Uterus (tissue), 4 donors: ENCODE data around the gene HMGB3. TPM values are rescaled to one million over a fixed set of nuclear protein-coding genes. Genes with fewer than 3 reads are reported as not detected.

Experiments
- DNase-seq, 2 donors: peaks; one replicate each; pipeline ENCODE4 v3.0.0-alpha.2; 2019 to 2020
- H3K27ac ChIP-seq, 2 donors: fragments of 200-600 bp; sonication (generic); 1 replicate in 1 of 2; 2 replicates in 1 of 2; pipeline ENCODE4 v1.5.1; 2016 to 2018
- H3K27me3 ChIP-seq, 2 donors: fragments of 200-600 bp; sonication (generic); one replicate each; pipeline ENCODE4 v1.5.1; 2018 to 2019; ENCODE audit warnings: control low read depth in 1 of 2
- H3K36me3 ChIP-seq, 2 donors: fragments of 200-600 bp; sonication (generic); one replicate each; pipeline ENCODE4 v1.5.1; 2019; ENCODE audit warnings: control low read depth in 1 of 2
- H3K4me1 ChIP-seq, 2 donors: fragments of 200-600 bp; sonication (generic); one replicate each; pipeline ENCODE4 v1.5.1; 2018 to 2019; ENCODE audit warnings: control low read depth in 1 of 2
- H3K4me3 ChIP-seq, 2 donors: fragments of 200-600 bp; sonication (generic); 1 replicate in 1 of 2; 2 replicates in 1 of 2; pipeline ENCODE4 v1.5.1; 2018 to 2019; ENCODE audit warnings: mild to moderate bottlenecking in 1 of 2
- H3K9me3 ChIP-seq, 2 donors: fragments of 200-600 bp; sonication (generic); one replicate each; pipeline ENCODE4 v1.5.1; 2019; ENCODE audit warnings: control low read depth in 1 of 2
- POLR2A ChIP-seq, 2 donors: fragments of 450-650 bp; IDR thresholded peaks; one replicate each; pipeline ENCODE4 v1.6.1; 2016; ENCODE audit warnings: antibody characterized with exemption in 2 of 2, mild to moderate bottlenecking in 1 of 2, moderate library complexity in 1 of 2
- intact Hi-C: fragments of 100-400 bp; cut with DNase I; formaldehyde crosslinking; loops from one replicate; pipeline ENCODE4 v1.15.1; 2023; ENCODE audit warnings: low total_unique reads
- total RNA-seq, 4 donors: library from RNA; depleted of rRNA in 3 of 4; stranded (reverse); fragments of >200 nt in 3 of 4; gene quantifications; one replicate each; pipeline versions ENCODE4 v1.1.0 to v1.2.4, GENCODE V29; 2014 to 2023
- TF ChIP-seq, protein P1 (sequence below), 4 experiments: fragments of 200-600 bp in 2 of 4; fragments of 450-650 bp in 2 of 4; sonication (generic) in 2 of 4; IDR thresholded peaks; one replicate each; pipeline ENCODE4 v1.5.1; 2016 to 2019; ENCODE audit warnings: antibody characterized with exemption in 4 of 4, mild to moderate bottlenecking in 2 of 4, moderate library complexity in 1 of 4
- donor health status: DM: yes; HTN: yes; CAD: no.

HMGB3 gene
- total RNA-seq, 4 donors from 2014 or later, result 2.4 to 21.8 (median 4.4) TPM; not detected in 1

DNA sequence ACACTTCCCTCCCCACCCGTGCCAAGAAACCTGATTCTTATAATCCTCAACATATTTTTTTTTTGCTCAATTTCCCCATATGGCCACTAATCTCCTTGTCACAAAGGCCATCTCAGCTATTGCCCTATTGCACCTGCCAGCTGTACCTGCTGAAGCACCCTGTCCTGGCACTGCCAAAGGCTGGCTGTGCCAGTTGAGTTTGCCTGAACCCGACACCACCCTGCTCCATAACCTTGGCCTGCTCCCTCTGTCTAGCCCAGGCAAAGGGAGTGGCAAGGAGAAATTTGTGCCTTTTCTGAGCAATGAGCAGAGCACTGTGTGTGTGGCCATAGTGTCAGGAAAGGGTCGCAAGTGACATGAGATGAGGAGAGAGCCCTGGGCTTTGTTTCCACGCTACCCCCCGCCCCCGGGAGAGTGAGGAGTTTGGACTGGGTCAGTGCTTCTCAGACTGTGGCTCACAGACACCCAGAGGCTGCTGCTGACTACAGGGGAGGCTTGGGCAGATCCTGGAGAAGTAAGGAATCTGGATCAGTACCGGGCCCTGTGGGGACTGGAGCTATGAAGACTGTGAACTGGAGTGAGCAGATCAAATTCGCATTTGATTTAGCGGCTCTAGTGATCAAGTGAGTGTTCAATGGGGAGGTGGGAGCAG lies 42.2 kb upstream of the HMGB3 start:
- TF ChIP-seq, protein P1, sequence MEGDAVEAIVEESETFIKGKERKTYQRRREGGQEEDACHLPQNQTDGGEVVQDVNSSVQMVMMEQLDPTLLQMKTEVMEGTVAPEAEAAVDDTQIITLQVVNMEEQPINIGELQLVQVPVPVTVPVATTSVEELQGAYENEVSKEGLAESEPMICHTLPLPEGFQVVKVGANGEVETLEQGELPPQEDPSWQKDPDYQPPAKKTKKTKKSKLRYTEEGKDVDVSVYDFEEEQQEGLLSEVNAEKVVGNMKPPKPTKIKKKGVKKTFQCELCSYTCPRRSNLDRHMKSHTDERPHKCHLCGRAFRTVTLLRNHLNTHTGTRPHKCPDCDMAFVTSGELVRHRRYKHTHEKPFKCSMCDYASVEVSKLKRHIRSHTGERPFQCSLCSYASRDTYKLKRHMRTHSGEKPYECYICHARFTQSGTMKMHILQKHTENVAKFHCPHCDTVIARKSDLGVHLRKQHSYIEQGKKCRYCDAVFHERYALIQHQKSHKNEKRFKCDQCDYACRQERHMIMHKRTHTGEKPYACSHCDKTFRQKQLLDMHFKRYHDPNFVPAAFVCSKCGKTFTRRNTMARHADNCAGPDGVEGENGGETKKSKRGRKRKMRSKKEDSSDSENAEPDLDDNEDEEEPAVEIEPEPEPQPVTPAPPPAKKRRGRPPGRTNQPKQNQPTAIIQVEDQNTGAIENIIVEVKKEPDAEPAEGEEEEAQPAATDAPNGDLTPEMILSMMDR (IDR thresholded peaks at IDR 0.05), result no peak
- TF ChIP-seq POLR2A (IDR thresholded peaks at IDR 0.05), result no peak
- intact Hi-C loops, result no loop called here
- DNase-seq, result no peak

DNA sequence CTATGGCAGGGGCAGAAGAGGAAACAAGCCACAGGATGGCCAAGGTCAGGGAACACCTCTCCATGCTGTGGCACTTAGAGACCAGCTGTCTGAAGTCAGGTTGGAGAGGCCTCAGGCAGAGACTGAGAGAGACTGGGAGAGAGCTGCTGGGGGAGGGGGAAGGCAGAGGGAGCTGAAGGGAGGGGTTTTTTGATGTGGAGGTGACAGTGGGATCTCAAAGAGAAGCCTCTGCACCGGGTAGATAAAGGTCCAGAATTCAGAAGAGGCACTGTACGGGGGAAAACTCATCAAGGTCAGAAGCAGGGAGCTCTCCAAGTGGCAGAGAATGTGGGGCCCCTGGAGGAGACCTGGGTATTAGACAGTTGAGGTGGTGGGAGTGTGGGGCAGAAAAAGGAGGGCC lies 41.6 kb upstream of the HMGB3 start:
- TF ChIP-seq, protein P1 (IDR thresholded peaks at IDR 0.05), result no peak
- no peak for TF ChIP-seq POLR2A (IDR thresholded peaks at IDR 0.05)
- no peak for DNase-seq
- intact Hi-C loops, result no loop called here
- no peaks in the 10 kb centered on the region for H3K36me3 ChIP-seq
- no peaks in the 10 kb centered on the region for H3K9me3 ChIP-seq
- no peaks in the 10 kb centered on the region for H3K27me3 ChIP-seq
- H3K4me3 ChIP-seq, result no peak overlapping the region
- no peak overlapping the region for H3K27ac ChIP-seq
- no peaks in the 10 kb centered on the region for H3K4me1 ChIP-seq

More for the DNA sequence above, 42.2 kb upstream of the HMGB3 start:
- Histone ChIP-seq H3K27ac (no peak overlapping the region), H3K4me3 (no peak overlapping the region), H3K27me3 (no peaks in the 10 kb centered on the region), H3K9me3 (no peaks in the 10 kb centered on the region), H3K36me3 (no peaks in the 10 kb centered on the region), H3K4me1 (no peaks in the 10 kb centered on the region)

- H3K9me3 ChIP-seq, result no peaks in the 10 kb centered on the region
- H3K4me3 ChIP-seq, result no peak overlapping the region
- H3K4me1 ChIP-seq, result no peaks in the 10 kb centered on the region
- no peak overlapping the region for H3K27ac ChIP-seq
- H3K27me3 ChIP-seq, result no peaks in the 10 kb centered on the region
- intact Hi-C loops, result no loop called here
- H3K36me3 ChIP-seq, result no peaks in the 10 kb centered on the region
- DNase-seq, result no peak
- TF ChIP-seq, protein P1 (IDR thresholded peaks at IDR 0.05), result no peak
- TF ChIP-seq POLR2A (IDR thresholded peaks at IDR 0.05), result no peak
These were observed 40.1 kb upstream of the HMGB3 start for GRCh38 chrX:150942942-150943594.

- Histone ChIP-seq H3K4me3 (no peak overlapping the region), H3K4me1 (no peaks in the 10 kb centered on the region), H3K36me3 (no peaks in the 10 kb centered on the region), H3K27ac (no peak overlapping the region), H3K27me3 (no peaks in the 10 kb centered on the region), H3K9me3 (no peaks in the 10 kb centered on the region)
- intact Hi-C loops, result no loop called here
- TF ChIP-seq POLR2A (IDR thresholded peaks at IDR 0.05), result no peak
- TF ChIP-seq, protein P1 (IDR thresholded peaks at IDR 0.05), result no peak
- DNase-seq, result no peak
These were observed 38.9 kb upstream of the HMGB3 start for GRCh38 chrX:150944233-150944632.

DNA sequence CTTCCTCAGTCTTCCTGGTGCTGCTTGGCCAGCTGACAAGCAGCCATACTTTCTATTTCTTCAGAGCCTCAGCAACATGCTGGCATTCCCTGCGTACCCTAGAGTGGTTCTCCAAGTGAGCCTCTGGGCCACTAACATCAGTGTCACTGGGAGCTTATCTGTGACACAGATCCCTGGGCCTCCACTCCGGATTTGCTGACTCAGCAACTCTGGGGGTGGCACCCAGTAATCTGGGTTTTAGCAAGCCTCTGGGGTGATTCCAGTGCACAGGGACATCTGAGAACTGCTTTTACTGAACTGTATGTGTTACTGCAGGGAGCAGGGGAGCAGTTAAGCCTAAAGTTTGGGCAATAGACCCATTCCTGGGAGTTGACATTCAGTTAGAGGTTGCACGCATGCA lies 28.2 kb upstream of the HMGB3 start:
- intact Hi-C loops, result no loop called here
- DNase-seq, result no peak
- Histone ChIP-seq H3K4me3 (no peak overlapping the region), H3K27me3 (no peaks in the 10 kb centered on the region), H3K27ac (no peak overlapping the region), H3K4me1 (no peaks in the 10 kb centered on the region), H3K36me3 (no peaks in the 10 kb centered on the region), H3K9me3 (no peaks in the 10 kb centered on the region)
- TF ChIP-seq, protein P1 (IDR thresholded peaks at IDR 0.05), result no peak
- no peak for TF ChIP-seq POLR2A (IDR thresholded peaks at IDR 0.05)
